HG02970 (cell line): Measurements from ENCODE around the gene CACNA1C.
"Not testable (repeated sequence)": the region's sequence is repeated elsewhere in the genome, so short reads cannot be mapped to it uniquely, and the experiment has no call there.

Experiments used
- ATAC-seq: cut with Tn5 transposase; IDR thresholded peaks from one replicate; pipeline ENCODE4 v1.9.1; 2021; ENCODE audit warnings: mild to moderate bottlenecking, moderate library complexity, moderate number of reproducible peaks; ENCODE audit not compliant: unreplicated experiment, low FRiP score

Gene CACNA1C

GRCh38 chr12:2733493-2734355 lies 680.9 kb downstream of the CACNA1C start:
- ATAC-seq = no peak

GRCh38 chr12:2735432-2735831 lies 682.6 kb downstream of the CACNA1C start:
- no peak for ATAC-seq

- ATAC-seq = no peak
Measured at GRCh38 chr12:2737656-2738241, 685.0 kb downstream of the CACNA1C start.

GRCh38 chr12:2739069-2739468 lies 686.3 kb downstream of the CACNA1C start:
- ATAC-seq = no peak

GRCh38 chr12:2739832-2740641 lies 687.2 kb downstream of the CACNA1C start:
- no peak for ATAC-seq

- ATAC-seq = not testable (repeated sequence)
Measured at GRCh38 chr12:2742037-2742436, 689.2 kb downstream of the CACNA1C start.

GRCh38 chr12:2743478-2743877 lies 690.7 kb downstream of the CACNA1C start:
- no peak for ATAC-seq

GRCh38 chr12:2745655-2746054 lies 692.9 kb downstream of the CACNA1C start:
- ATAC-seq = no peak
